Measurements from ENCODE around the gene EML5. TPM values are rescaled to one million over a fixed set of nuclear protein-coding genes. Genes with fewer than 3 reads are reported as not detected.

EML5 gene
- total and polyA plus RNA-seq, 2 experiments from 2014 or later = 1.4 TPM; not detected in 1

DNA sequence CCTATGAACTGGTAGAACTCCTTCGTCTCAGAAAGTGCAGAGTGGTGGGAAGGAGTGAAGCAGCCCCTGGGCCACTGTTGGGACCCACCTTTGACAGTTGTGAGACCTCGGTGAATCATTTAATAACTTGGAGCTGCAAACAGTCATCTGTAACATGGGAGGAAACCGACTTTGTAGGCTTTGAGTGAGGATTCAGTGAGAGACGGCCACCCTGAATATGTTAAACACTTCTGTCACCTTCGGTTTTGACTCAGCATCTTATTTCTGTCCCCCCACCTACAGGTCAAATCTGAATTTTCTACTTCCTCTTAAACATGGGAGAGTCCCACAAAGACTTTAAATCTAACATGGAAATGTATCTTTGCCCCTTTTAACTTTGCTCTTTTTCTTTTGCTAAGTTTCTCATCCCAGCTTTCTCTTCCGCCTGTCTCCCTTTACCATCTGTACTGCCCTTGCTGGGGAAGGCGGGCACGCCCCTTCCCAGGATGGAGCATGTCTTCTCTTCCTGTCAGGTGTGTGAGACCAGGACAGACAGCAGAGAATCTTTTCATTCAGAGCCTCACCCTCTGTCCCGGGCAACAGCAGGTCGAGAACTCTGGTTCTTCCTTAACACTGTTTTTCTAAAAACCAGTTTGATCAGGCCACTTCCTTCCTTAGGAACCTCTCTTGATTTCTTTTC lies 192.9 kb downstream of the EML5 start:
- no peak for TF ChIP-seq EZH2phosphoT487 (IDR thresholded peaks at IDR 0.05; ENCODE audit: low read depth, severe bottlenecking, unreplicated experiment)
- no peak for TF ChIP-seq EZH2 (IDR thresholded peaks at IDR 0.05; ENCODE audit: borderline replicate concordance)
- TF ChIP-seq, protein P1, sequence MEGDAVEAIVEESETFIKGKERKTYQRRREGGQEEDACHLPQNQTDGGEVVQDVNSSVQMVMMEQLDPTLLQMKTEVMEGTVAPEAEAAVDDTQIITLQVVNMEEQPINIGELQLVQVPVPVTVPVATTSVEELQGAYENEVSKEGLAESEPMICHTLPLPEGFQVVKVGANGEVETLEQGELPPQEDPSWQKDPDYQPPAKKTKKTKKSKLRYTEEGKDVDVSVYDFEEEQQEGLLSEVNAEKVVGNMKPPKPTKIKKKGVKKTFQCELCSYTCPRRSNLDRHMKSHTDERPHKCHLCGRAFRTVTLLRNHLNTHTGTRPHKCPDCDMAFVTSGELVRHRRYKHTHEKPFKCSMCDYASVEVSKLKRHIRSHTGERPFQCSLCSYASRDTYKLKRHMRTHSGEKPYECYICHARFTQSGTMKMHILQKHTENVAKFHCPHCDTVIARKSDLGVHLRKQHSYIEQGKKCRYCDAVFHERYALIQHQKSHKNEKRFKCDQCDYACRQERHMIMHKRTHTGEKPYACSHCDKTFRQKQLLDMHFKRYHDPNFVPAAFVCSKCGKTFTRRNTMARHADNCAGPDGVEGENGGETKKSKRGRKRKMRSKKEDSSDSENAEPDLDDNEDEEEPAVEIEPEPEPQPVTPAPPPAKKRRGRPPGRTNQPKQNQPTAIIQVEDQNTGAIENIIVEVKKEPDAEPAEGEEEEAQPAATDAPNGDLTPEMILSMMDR (IDR thresholded peaks at IDR 0.05; ENCODE audit: poor library complexity) = no peak
- WGBS (ENCODE audit: low lambda C conversion rate, missing lambda C conversion rate) = 94% methylated on average over 10 of the region's 10 CpGs
- peaks cover 7% of the 10 kb centered on the region for H3K36me3 ChIP-seq (replicated peaks; ENCODE audit: insufficient read depth, low read depth)

DNA sequence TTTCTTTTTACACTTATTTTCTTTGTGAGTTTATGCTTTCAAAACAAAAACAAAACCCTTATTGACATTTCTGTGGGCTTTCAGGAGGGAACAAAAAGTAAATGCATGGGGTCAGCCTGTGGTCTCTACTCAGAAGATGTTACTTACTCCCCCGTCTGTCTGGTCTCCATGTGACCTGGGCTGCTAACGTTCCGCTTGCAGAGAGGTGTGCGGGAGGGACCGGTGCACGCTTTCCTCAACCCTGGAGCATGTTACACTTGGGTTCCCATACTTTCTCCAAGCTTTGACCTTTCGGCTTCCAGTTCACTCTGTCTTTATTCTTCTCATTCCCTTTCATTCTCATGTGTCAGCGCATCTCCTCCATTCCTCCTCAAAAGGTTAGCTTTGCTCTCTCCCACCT lies 193.4 kb downstream of the EML5 start:
- Histone ChIP-seq H3K9me3 (ENCODE audit: low read depth) (no peaks in the 10 kb centered on the region), H3K79me2 (peaks cover 5% of the 10 kb centered on the region), H3K36me3 (replicated peaks; ENCODE audit: insufficient read depth, low read depth) (peaks cover 7% of the 10 kb centered on the region), H4K20me1 (ENCODE audit: insufficient read depth, poor library complexity, severe bottlenecking) (no peaks in the 10 kb centered on the region), H2AFZ (no peak overlapping the region), H3K4me2 (no peak overlapping the region), H3K27me3 (no peaks in the 10 kb centered on the region), H3K4me1 (ENCODE audit: insufficient read depth) (no peaks in the 10 kb centered on the region), H3K9me2 (replicated peaks; ENCODE audit: insufficient read depth) (no peaks in the 10 kb centered on the region), H3K27ac (no peak overlapping the region), H3K4me3 (no peak overlapping the region)
- TF ChIP-seq EZH2phosphoT487 (IDR thresholded peaks at IDR 0.05; ENCODE audit: low read depth, severe bottlenecking, unreplicated experiment) (no peak), EZH2 (IDR thresholded peaks at IDR 0.05; ENCODE audit: borderline replicate concordance) (no peak)
- TF ChIP-seq, protein P1 (IDR thresholded peaks at IDR 0.05; ENCODE audit: poor library complexity) = no peak
- WGBS (ENCODE audit: low lambda C conversion rate, missing lambda C conversion rate) = 94% methylated on average over 8 of the region's 8 CpGs
- no peak for DNase-seq (ENCODE audit: low spot score)

More for the DNA sequence above, 192.9 kb downstream of the EML5 start:
- H3K4me3 ChIP-seq = no peak overlapping the region
- H3K27ac ChIP-seq = no peak overlapping the region
- no peaks in the 10 kb centered on the region for H3K27me3 ChIP-seq
- no peaks in the 10 kb centered on the region for H3K9me2 ChIP-seq (replicated peaks; ENCODE audit: insufficient read depth)
- H2AFZ ChIP-seq = no peak overlapping the region
- no peak for DNase-seq (ENCODE audit: low spot score)
- H4K20me1 ChIP-seq (ENCODE audit: insufficient read depth, poor library complexity, severe bottlenecking) = no peaks in the 10 kb centered on the region
- no peak overlapping the region for H3K4me2 ChIP-seq
- no peaks in the 10 kb centered on the region for H3K4me1 ChIP-seq (ENCODE audit: insufficient read depth)
- peaks cover 4% of the 10 kb centered on the region for H3K79me2 ChIP-seq
- no peaks in the 10 kb centered on the region for H3K9me3 ChIP-seq (ENCODE audit: low read depth)

DNA sequence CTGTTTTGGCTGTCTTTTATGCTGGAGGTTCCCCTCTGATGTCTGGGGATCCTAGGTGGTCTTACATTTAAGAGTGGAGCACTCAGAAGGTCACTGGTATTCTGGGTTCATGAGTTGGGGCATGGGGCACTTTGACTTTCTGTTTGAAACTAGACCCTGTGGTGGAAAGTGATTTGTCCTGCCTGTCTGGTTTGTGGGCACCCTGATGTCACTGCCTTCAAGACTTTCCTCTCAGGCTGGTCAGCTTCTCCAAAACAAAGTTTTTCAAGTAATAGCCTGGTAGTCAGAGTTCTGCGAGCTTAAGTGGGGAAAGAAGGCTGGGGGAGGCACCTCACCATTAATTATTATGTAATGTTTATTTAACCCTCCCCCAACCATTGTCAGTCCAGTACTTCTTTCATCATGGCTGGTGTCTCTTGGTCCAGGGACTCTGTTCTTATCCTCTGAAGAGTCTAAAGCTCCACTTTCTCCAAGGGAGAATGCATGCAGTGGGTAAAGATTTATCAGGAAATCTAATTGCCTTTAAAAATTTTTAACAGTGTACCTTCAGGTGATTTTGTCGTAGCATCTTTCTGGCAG lies 194.6 kb downstream of the EML5 start:
- Histone ChIP-seq H3K79me2 (peaks cover 6% of the 10 kb centered on the region), H3K9me2 (replicated peaks; ENCODE audit: insufficient read depth) (no peaks in the 10 kb centered on the region), H2AFZ (no peak overlapping the region), H3K9me3 (ENCODE audit: low read depth) (no peaks in the 10 kb centered on the region), H3K36me3 (replicated peaks; ENCODE audit: insufficient read depth, low read depth) (peaks cover 4% of the 10 kb centered on the region), H3K4me2 (no peak overlapping the region), H3K4me1 (ENCODE audit: insufficient read depth) (no peaks in the 10 kb centered on the region), H3K27ac (no peak overlapping the region), H4K20me1 (ENCODE audit: insufficient read depth, poor library complexity, severe bottlenecking) (no peaks in the 10 kb centered on the region), H3K4me3 (no peak overlapping the region), H3K27me3 (no peaks in the 10 kb centered on the region)
- no peak for DNase-seq (ENCODE audit: low spot score)
- no peak for TF ChIP-seq EZH2phosphoT487 (IDR thresholded peaks at IDR 0.05; ENCODE audit: low read depth, severe bottlenecking, unreplicated experiment)
- TF ChIP-seq EZH2 (IDR thresholded peaks at IDR 0.05; ENCODE audit: borderline replicate concordance) = no peak
- TF ChIP-seq, protein P1 (IDR thresholded peaks at IDR 0.05; ENCODE audit: poor library complexity) = no peak
- 77% methylated on average over 2 of the region's 2 CpGs for WGBS (ENCODE audit: low lambda C conversion rate, missing lambda C conversion rate)
